NB4 (cell line): ENCODE results near the gene EID2.

Experiments used
- DNase-seq: peaks from one replicate; pipeline ENCODE4 v3.0.0; 2010; ENCODE audit warnings: low read depth
- H3K4me3 ChIP-seq: one replicate; pipeline ENCODE4 v1.5.1; 2011; ENCODE audit warnings: mild to moderate bottlenecking, low read depth, low read length, moderate library complexity
- MYC ChIP-seq: IDR thresholded peaks from 2 replicates; pipeline ENCODE4 v1.6.1; 2011; ENCODE audit warnings: low read depth, low read length
- POLR2A ChIP-seq: IDR thresholded peaks from 2 replicates; pipeline ENCODE4 v1.6.1; 2011; ENCODE audit warnings: mild to moderate bottlenecking; ENCODE audit not compliant: insufficient read length; ENCODE audit errors: extremely low read depth
- TF ChIP-seq, protein P1 (sequence below): IDR thresholded peaks from 2 replicates; pipeline ENCODE4 v1.6.1; 2011; ENCODE audit warnings: low read depth, low read length
- TF ChIP-seq, protein P2 (sequence below): IDR thresholded peaks from one replicate; pipeline ENCODE4 v1.5.1; 2012; ENCODE audit warnings: low read depth, low read length

EID2 gene, protein sequence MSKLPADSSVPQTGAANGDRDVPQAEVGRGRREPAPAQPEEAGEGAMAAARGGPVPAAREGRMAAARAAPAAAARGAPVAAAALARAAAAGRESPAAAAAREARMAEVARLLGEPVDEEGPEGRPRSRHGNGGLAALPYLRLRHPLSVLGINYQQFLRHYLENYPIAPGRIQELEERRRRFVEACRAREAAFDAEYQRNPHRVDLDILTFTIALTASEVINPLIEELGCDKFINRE

DNA sequence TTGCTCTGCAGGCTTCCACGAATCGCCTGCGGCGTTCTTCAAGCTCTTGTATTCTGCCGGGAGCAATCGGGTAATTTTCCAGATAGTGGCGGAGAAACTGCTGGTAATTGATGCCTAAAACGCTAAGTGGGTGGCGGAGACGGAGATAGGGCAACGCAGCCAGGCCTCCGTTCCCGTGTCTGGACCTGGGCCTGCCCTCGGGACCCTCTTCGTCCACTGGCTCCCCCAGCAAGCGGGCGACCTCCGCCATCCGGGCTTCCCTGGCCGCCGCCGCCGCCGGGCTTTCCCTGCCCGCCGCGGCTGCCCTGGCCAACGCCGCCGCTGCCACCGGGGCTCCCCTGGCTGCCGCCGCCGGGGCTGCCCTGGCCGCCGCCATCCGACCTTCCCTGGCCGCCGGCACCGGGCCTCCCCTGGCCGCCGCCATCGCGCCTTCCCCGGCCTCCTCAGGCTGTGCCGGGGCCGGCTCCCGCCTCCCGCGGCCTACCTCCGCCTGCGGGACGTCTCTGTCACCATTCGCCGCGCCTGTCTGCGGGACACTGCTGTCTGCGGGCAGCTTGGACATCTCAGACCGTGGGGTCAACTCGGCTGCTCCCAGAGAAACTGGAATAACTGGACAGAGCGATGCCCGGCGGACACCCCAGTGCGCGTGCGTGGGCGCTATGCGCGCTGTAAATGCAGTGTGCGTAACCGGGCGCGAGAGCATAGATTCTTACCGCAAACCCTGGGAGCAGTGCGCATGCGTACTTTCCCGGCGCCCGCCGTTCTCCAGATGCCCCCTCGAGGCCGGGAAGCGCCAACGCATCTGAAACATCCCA, at the start of gene EID2:
TSS of gene EID2 (minus strand) at position 644 of the 815 bp plus-strand sequence. CDS start at position 562, 82 bp downstream.
- TF ChIP-seq POLR2A (peak; percentile 41), MYC (no peak)
- TF ChIP-seq, protein P1, sequence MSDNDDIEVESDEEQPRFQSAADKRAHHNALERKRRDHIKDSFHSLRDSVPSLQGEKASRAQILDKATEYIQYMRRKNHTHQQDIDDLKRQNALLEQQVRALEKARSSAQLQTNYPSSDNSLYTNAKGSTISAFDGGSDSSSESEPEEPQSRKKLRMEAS = peak; percentile 63
- TF ChIP-seq, protein P2, sequence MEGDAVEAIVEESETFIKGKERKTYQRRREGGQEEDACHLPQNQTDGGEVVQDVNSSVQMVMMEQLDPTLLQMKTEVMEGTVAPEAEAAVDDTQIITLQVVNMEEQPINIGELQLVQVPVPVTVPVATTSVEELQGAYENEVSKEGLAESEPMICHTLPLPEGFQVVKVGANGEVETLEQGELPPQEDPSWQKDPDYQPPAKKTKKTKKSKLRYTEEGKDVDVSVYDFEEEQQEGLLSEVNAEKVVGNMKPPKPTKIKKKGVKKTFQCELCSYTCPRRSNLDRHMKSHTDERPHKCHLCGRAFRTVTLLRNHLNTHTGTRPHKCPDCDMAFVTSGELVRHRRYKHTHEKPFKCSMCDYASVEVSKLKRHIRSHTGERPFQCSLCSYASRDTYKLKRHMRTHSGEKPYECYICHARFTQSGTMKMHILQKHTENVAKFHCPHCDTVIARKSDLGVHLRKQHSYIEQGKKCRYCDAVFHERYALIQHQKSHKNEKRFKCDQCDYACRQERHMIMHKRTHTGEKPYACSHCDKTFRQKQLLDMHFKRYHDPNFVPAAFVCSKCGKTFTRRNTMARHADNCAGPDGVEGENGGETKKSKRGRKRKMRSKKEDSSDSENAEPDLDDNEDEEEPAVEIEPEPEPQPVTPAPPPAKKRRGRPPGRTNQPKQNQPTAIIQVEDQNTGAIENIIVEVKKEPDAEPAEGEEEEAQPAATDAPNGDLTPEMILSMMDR = peak; percentile 34
- peak; percentile 89 for DNase-seq
- peak within 1 kb of the TSS; percentile 78 for H3K4me3 ChIP-seq

GRCh38 chr19:39588066-39588465, 48.1 kb upstream of the EID2 start:
- TF ChIP-seq, protein P1 = no peak
- TF ChIP-seq MYC = no peak
- TF ChIP-seq, protein P2 = no peak
- no peak for TF ChIP-seq POLR2A
- H3K4me3 ChIP-seq = no peak overlapping the region
- no peak for DNase-seq

DNA sequence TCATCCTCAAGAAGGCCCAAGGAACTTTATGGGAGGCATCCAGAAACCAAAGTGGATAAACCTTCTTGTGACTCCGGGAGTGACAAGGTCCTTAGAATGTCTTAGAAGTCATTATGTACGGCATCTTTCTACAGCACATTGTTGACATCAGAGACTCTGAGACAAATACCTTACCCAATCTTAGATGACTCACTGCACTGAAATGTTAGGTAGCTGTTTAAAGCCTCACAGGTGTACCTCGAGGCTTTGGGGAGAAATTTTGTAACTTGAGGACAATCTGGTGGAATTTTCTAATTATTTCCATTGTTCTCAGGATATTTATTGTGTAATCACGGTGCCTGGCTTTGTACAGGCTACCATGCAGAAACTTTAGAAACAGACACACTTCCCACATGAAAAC, 47.5 kb upstream of the EID2 start:
- TF ChIP-seq, protein P1 = no peak
- TF ChIP-seq MYC (no peak), POLR2A (no peak)
- TF ChIP-seq, protein P2 = no peak
- no peak overlapping the region for H3K4me3 ChIP-seq
- no peak for DNase-seq

DNA sequence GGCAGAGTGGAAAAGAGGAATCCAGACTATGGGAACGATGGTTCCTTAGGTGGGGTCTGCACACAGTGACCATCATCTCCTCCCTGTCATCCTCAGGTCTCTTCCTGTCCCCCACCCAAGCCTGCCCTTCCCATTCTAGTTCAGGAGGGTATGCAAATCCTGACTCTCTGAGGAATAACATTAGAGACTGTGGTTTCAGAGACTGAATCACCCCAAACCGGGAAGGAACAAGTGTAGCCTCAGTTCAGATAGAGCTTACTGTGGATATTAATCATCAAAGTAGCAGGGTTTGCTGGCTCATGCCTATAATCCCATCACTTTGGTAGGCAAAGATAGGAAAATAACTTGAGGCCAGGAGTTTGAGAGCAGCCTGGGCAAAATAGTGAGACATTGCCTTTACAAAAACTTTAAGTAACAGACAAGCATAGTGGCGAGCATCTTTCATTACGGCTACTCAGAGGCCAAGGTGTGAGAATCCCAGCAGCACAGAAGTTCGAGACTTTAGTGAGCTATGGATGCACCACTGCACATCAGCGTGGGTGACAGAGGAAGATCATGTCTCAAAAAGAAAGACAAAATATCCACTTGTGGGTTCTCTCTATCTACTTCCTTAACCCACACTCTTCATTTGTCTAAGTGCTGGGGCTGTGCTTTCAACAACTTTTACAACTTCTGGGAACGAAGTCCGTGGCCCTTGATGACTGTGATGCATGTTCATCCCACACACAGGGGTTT, 43.1 kb upstream of the EID2 start:
- TF ChIP-seq, protein P1 = no peak
- TF ChIP-seq, protein P2 = no peak
- TF ChIP-seq MYC (no peak), POLR2A (no peak)
- DNase-seq = no peak
- no peak overlapping the region for H3K4me3 ChIP-seq

- H3K4me3 ChIP-seq = no peak overlapping the region
- TF ChIP-seq, protein P1 = no peak
- no peak for TF ChIP-seq POLR2A
- DNase-seq = no peak
These were observed 42.5 kb upstream of the EID2 start for GRCh38 chr19:39582442-39582841.

- H3K4me3 ChIP-seq = no peak overlapping the region
- TF ChIP-seq POLR2A = no peak
- TF ChIP-seq, protein P2 = no peak
- TF ChIP-seq MYC = no peak
- TF ChIP-seq, protein P1 = no peak
- DNase-seq = no peak
These were observed 28.6 kb upstream of the EID2 start for GRCh38 chr19:39568604-39569003.
